IMR-90 (cell line): ENCODE results near the gene RIMS4. TPM values are rescaled to one million over a fixed set of nuclear protein-coding genes. Genes with fewer than 3 reads are reported as not detected.

Experiments used
- ATAC-seq: fragments of 200-7000 bp; cut with Tn5 transposase; 2 replicates; pipeline ENCODE4 v1.9.1; 2020; ENCODE audit warnings: low read depth, mild to moderate bottlenecking, moderate library complexity
- BruUV-seq: library from RNA; stranded (reverse); fragments of 400-500 nt; replicated peaks from 2 replicates; lab custom pipeline; 2021; lab: Mats Ljungman, UMichigan
- CTCF ChIA-PET: fragments of 300-600 bp; formaldehyde crosslinking; extraction: SDS; loops from one replicate; lab custom pipeline; 2021; ENCODE audit warnings: antibody characterized with exemption; lab: Yijun Ruan, JAX
- POLR2A ChIA-PET: fragments of 300-600 bp; sonication (Branson Sonifier 250); formaldehyde crosslinking; loops from one replicate; lab custom pipeline; 2022; ENCODE audit warnings: antibody characterized with exemption; ENCODE audit not compliant: unreplicated experiment; lab: Charles Lee
- DNase-seq: peaks from one replicate; pipeline ENCODE4 v3.0.0; 2013
- H2AFZ ChIP-seq: replicated peaks from 2 replicates; pipeline ENCODE3; 2013; ENCODE audit warnings: low read length, mild to moderate bottlenecking; ENCODE audit not compliant: poor library complexity
- H2AK5ac ChIP-seq: 2 replicates; pipeline ENCODE4 v1.6.1; 2013; ENCODE audit warnings: low read depth, low read length, inconsistent platforms
- H2AK9ac ChIP-seq: replicated peaks from 2 replicates; pipeline ENCODE3; 2013; ENCODE audit warnings: mild to moderate bottlenecking, low read depth, low read length, moderate library complexity; ENCODE audit not compliant: poor library complexity
- H2BK120ac ChIP-seq: 2 replicates; pipeline ENCODE4 v1.6.1; 2013; ENCODE audit warnings: low read depth, low read length, inconsistent platforms
- H2BK15ac ChIP-seq: 3 replicates; pipeline ENCODE4 v1.6.1; 2013; ENCODE audit warnings: low read depth, low read length, inconsistent platforms
- H2BK20ac ChIP-seq: 2 replicates; pipeline ENCODE4 v1.6.1; 2013; ENCODE audit warnings: low read depth, mild to moderate bottlenecking, inconsistent platforms, low read length, moderate library complexity
- H2BK5ac ChIP-seq: 2 replicates; pipeline ENCODE4 v1.6.1; 2013; ENCODE audit warnings: mild to moderate bottlenecking, low read depth, low read length, inconsistent platforms; ENCODE audit not compliant: poor library complexity, severe bottlenecking
- H3K14ac ChIP-seq: replicated peaks from 2 replicates; pipeline ENCODE4 v1.6.1; 2013; ENCODE audit warnings: low read depth, low read length, inconsistent platforms
- H3K18ac ChIP-seq: 2 replicates; pipeline ENCODE4 v1.6.1; 2013; ENCODE audit warnings: low read depth, low read length, control low read depth
- H3K23ac ChIP-seq: 2 replicates; pipeline ENCODE4 v1.6.1; 2013; ENCODE audit warnings: low read depth, low read length, inconsistent platforms
- H3K27ac ChIP-seq: 2 replicates; pipeline ENCODE4 v1.5.1; 2013; ENCODE audit warnings: mild to moderate bottlenecking, control low read depth, low read length; ENCODE audit not compliant: insufficient read depth
- H3K27me3 ChIP-seq: 2 replicates; pipeline ENCODE4 v1.6.1; 2013; ENCODE audit warnings: low read length; ENCODE audit not compliant: control insufficient read depth, insufficient read depth
- H3K36me3 ChIP-seq: 2 replicates; pipeline ENCODE4 v1.6.1; 2013; ENCODE audit warnings: low read length, mixed read lengths; ENCODE audit not compliant: control insufficient read depth, insufficient read depth
- H3K4ac ChIP-seq: 2 replicates; pipeline ENCODE4 v1.6.1; 2013; ENCODE audit warnings: low read depth, low read length, inconsistent platforms
- H3K4me1 ChIP-seq: 2 replicates; pipeline ENCODE4 v1.6.1; 2013; ENCODE audit warnings: low read length, mixed read lengths; ENCODE audit not compliant: control insufficient read depth, insufficient read depth
- H3K4me2 ChIP-seq: 2 replicates; pipeline ENCODE4 v1.6.1; 2013; ENCODE audit warnings: low read depth, mild to moderate bottlenecking, control low read depth, low read length, moderate library complexity
- H3K4me3 ChIP-seq: 2 replicates; pipeline ENCODE4 v1.5.1; 2013; ENCODE audit warnings: low read depth, mild to moderate bottlenecking, control low read depth, low read length, moderate library complexity; ENCODE audit not compliant: insufficient read depth
- H3K56ac ChIP-seq: 2 replicates; pipeline ENCODE4 v1.6.1; 2013; ENCODE audit warnings: low read length, inconsistent platforms; ENCODE audit not compliant: insufficient read depth; ENCODE audit errors: extremely low read depth
- H3K79me1 ChIP-seq, 2 experiments: 2 replicates each; pipeline ENCODE4 v1.6.1; 2013; ENCODE audit warnings: low read length in 2 of 2, inconsistent platforms in 1 of 2, low read depth in 1 of 2
- H3K9ac ChIP-seq: 2 replicates; pipeline ENCODE4 v1.6.1; 2013; ENCODE audit warnings: low read depth, low read length, control low read depth
- H3K9me1 ChIP-seq: 2 replicates; pipeline ENCODE4 v1.6.1; 2013; ENCODE audit warnings: low read length, inconsistent platforms; ENCODE audit not compliant: insufficient read depth
- H3K9me3 ChIP-seq: 2 replicates; pipeline ENCODE4 v1.6.1; 2013; ENCODE audit warnings: low read length; ENCODE audit not compliant: control insufficient read depth, insufficient read depth
- H4K20me1 ChIP-seq: 2 replicates; pipeline ENCODE4 v1.6.1; 2013; ENCODE audit warnings: low read length, inconsistent platforms; ENCODE audit not compliant: insufficient read depth
- H4K5ac ChIP-seq: 2 replicates; pipeline ENCODE4 v1.6.1; 2013; ENCODE audit warnings: mild to moderate bottlenecking, low read depth, low read length, control low read depth
- H4K8ac ChIP-seq, 2 experiments: 2 replicates each; pipeline ENCODE4 v1.6.1; 2013; ENCODE audit warnings: low read depth in 2 of 2, low read length in 2 of 2, control low read depth in 1 of 2, inconsistent platforms in 1 of 2
- H4K91ac ChIP-seq: 2 replicates; pipeline ENCODE4 v1.6.1; 2013; ENCODE audit warnings: low read depth, low read length, inconsistent platforms; ENCODE audit not compliant: insufficient read depth
- CEBPB ChIP-seq: IDR thresholded peaks from 2 replicates; pipeline ENCODE4 v1.6.1; 2012; ENCODE audit warnings: low read depth, low read length, improper control_type of control experiment
- ELK1 ChIP-seq: fragments of 150-350 bp; IDR thresholded peaks from 2 replicates; pipeline ENCODE4 v1.6.1; 2016; ENCODE audit warnings: low read depth, mild to moderate bottlenecking, low read length, moderate library complexity, borderline replicate concordance
- FOS ChIP-seq: fragments of 150-350 bp; IDR thresholded peaks from 2 replicates; pipeline ENCODE4 v1.6.1; 2016; ENCODE audit warnings: low read depth, low read length
- MAZ ChIP-seq: IDR thresholded peaks from 2 replicates; pipeline ENCODE4 v1.6.1; 2012; ENCODE audit warnings: low read depth, mild to moderate bottlenecking, low read length, improper control_type of control experiment, moderate library complexity, borderline replicate concordance
- NFE2L2 ChIP-seq: fragments of 150-350 bp; IDR thresholded peaks from 2 replicates; pipeline ENCODE4 v1.6.1; 2016; ENCODE audit warnings: low read depth, mild to moderate bottlenecking, low read length
- RAD21 ChIP-seq: IDR thresholded peaks from 2 replicates; pipeline ENCODE4 v1.6.1; 2012; ENCODE audit warnings: low read length, improper control_type of control experiment
- RCOR1 ChIP-seq: IDR thresholded peaks from 2 replicates; pipeline ENCODE4 v1.6.1; 2012; ENCODE audit warnings: mild to moderate bottlenecking, low read length, improper control_type of control experiment; ENCODE audit not compliant: insufficient replicate concordance
- WGBS, 2 experiments: methylation state at CpG; one replicate each; pipeline versions ENCODE4 v1.1.5 to v1.1.7; 2013; ENCODE audit warnings: missing lambda C conversion rate in 2 of 2; ENCODE audit not compliant: insufficient read length in 1 of 2; ENCODE audit errors: extremely low coverage in 2 of 2; 5-methylcytosine and 5-hydroxymethylcytosine counted together
- dilution Hi-C: fragments of 300-500 bp; cut with HindIII; formaldehyde crosslinking; loops from one replicate; pipeline ENCODE4 v1.14.3; 2018; ENCODE audit warnings: low sequenced_read_pairs; ENCODE audit not compliant: unreplicated experiment
- in situ Hi-C: fragments of 300-500 bp; cut with MboI; formaldehyde crosslinking; loops from 3 replicates; pipeline ENCODE4 v1.14.3; 2019; ENCODE audit warnings: low sequenced_read_pairs, inconsistent platforms, mixed read lengths
- intact Hi-C: fragments of 100-400 bp; cut with micrococcal nuclease; formaldehyde crosslinking; loops from 2 replicates; pipeline ENCODE4 v1.10.0; 2022
- polyA plus RNA-seq, 3 experiments: library from polyadenylated mRNA; depleted of rRNA; stranded (reverse); fragments of >200 nt; gene quantifications; 2 replicates each; pipeline ENCODE4 v1.2.3, GENCODE V29; 2012; ENCODE audit warnings: low replicate concordance in 1 of 3
- total RNA-seq: library from RNA; depleted of rRNA; stranded (reverse); fragments of >200 nt; gene quantifications from 2 replicates; pipeline ENCODE4 v1.2.3, GENCODE V29; 2012

RIMS4 gene
- total and polyA plus RNA-seq, 2 of the 4 experiments (the other 2 are of a cell fraction), result not detected

DNA sequence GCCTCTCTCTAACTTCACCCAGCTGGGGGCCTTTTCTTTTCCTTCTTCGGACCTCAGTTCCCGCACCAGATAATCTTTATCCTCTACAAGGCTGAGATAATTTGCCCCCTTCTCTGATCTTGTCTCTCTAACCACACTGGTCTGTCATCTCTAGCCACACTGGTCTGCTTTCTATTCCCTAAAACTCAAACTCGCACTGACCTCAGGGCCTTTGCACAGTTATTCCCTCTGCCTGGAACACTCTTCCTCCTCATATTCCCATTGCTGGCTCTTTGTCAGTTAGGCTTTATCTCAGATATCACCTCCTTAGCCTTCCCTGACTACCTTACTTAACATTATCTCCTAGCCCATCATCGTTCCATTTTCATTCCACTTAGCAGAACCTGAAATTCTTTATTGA, 7.6 kb downstream of the RIMS4 start:
- dilution Hi-C loops (no loop called here), in situ Hi-C loops (no loop called here), intact Hi-C loops (no loop called here)
- no peak overlapping the region for H2BK20ac ChIP-seq
- H2BK5ac ChIP-seq, result no peak overlapping the region
- H2AK9ac ChIP-seq, result no peak overlapping the region
- no peaks in the 10 kb centered on the region for H3K9me3 ChIP-seq
- H3K4me3 ChIP-seq, result no peak overlapping the region
- H2AK5ac ChIP-seq, result no peak overlapping the region
- H4K5ac ChIP-seq, result no peak overlapping the region
- H3K4me1 ChIP-seq, result no peaks in the 10 kb centered on the region
- H3K9ac ChIP-seq, result no peak overlapping the region
- H4K20me1 ChIP-seq, result no peaks in the 10 kb centered on the region
- H2AFZ ChIP-seq, result no peak overlapping the region
- no peak overlapping the region for H3K23ac ChIP-seq
- no TSS peak for BruUV-seq
- POLR2A ChIA-PET, result no interaction called here
- no CpG with 5 or more reads among the region's 4 CpGs for WGBS, 2 experiments
- H3K27me3 ChIP-seq, result peaks cover 40% of the 10 kb centered on the region
- no peaks in the 10 kb centered on the region for H3K9me1 ChIP-seq
- no peak overlapping the region for H2BK120ac ChIP-seq
- no peak overlapping the region for H4K8ac ChIP-seq
- no peak overlapping the region for H3K4me2 ChIP-seq
- H3K4ac ChIP-seq, result no peak overlapping the region
- H3K14ac ChIP-seq, result no peak overlapping the region
- no peak overlapping the region for H3K56ac ChIP-seq
- H3K79me1 ChIP-seq, result no peaks in the 10 kb centered on the region
- H3K18ac ChIP-seq, result no peak overlapping the region
- H4K91ac ChIP-seq, result no peak overlapping the region
- ATAC-seq (no peak), DNase-seq (no peak)
- CTCF ChIA-PET, result no interaction called here
- H2BK15ac ChIP-seq, result no peak overlapping the region
- no peaks in the 10 kb centered on the region for H3K36me3 ChIP-seq
- no peak overlapping the region for H3K27ac ChIP-seq
- TF ChIP-seq CEBPB (no peak), FOS (no peak), MAZ (no peak), RCOR1 (no peak), RAD21 (no peak), NFE2L2 (no peak), ELK1 (no peak)
